IPS-15b (cell line): ENCODE results near the gene SS18L1.

Experiments
- H3K27me3 ChIP-seq: one replicate; pipeline ENCODE4 v1.6.1; 2013; ENCODE audit warnings: low read length; ENCODE audit not compliant: control insufficient read depth, insufficient read depth
- H3K36me3 ChIP-seq: one replicate; pipeline ENCODE4 v1.6.1; 2013; ENCODE audit warnings: low read length; ENCODE audit not compliant: control insufficient read depth, insufficient read depth
- H3K4me1 ChIP-seq: one replicate; pipeline ENCODE4 v1.6.1; 2013; ENCODE audit warnings: mild to moderate bottlenecking, low read length; ENCODE audit not compliant: control insufficient read depth, insufficient read depth
- H3K4me3 ChIP-seq: one replicate; pipeline ENCODE4 v1.5.1; 2013; ENCODE audit warnings: low read depth, low read length
- H3K9ac ChIP-seq: one replicate; pipeline ENCODE4 v1.6.1; 2013; ENCODE audit warnings: low read depth, mild to moderate bottlenecking, low read length
- H3K9me3 ChIP-seq: one replicate; pipeline ENCODE4 v1.6.1; 2013; ENCODE audit warnings: mild to moderate bottlenecking, low read length; ENCODE audit not compliant: control insufficient read depth, insufficient read depth

Gene SS18L1

GRCh38 chr20:62225026-62225425 lies 81.5 kb downstream of the SS18L1 start:
- Histone ChIP-seq H3K4me3 (no peak overlapping the region), H3K27me3 (peaks cover 19% of the 10 kb centered on the region), H3K4me1 (no peaks in the 10 kb centered on the region)

GRCh38 chr20:62225820-62226635 lies 82.5 kb downstream of the SS18L1 start:
- Histone ChIP-seq H3K27me3 (peaks cover 13% of the 10 kb centered on the region), H3K36me3 (no peaks in the 10 kb centered on the region), H3K4me3 (no peak overlapping the region), H3K4me1 (no peaks in the 10 kb centered on the region), H3K9ac (no peak overlapping the region), H3K9me3 (no peaks in the 10 kb centered on the region)

More at GRCh38 chr20:62225026-62225425, 81.5 kb downstream of the SS18L1 start:
- no peak overlapping the region for H3K9ac ChIP-seq
- no peaks in the 10 kb centered on the region for H3K36me3 ChIP-seq
- no peaks in the 10 kb centered on the region for H3K9me3 ChIP-seq

GRCh38 chr20:62226707-62227590 lies 83.4 kb downstream of the SS18L1 start:
- Histone ChIP-seq H3K9me3 (no peaks in the 10 kb centered on the region), H3K4me1 (no peaks in the 10 kb centered on the region), H3K27me3 (peaks cover 4% of the 10 kb centered on the region), H3K4me3 (no peak overlapping the region), H3K9ac (no peak overlapping the region), H3K36me3 (no peaks in the 10 kb centered on the region)

GRCh38 chr20:62227591-62227976 lies 84.0 kb downstream of the SS18L1 start:
- Histone ChIP-seq H3K36me3 (no peaks in the 10 kb centered on the region), H3K27me3 (no peaks in the 10 kb centered on the region), H3K4me1 (no peaks in the 10 kb centered on the region), H3K9ac (no peak overlapping the region), H3K9me3 (no peaks in the 10 kb centered on the region), H3K4me3 (no peak overlapping the region)

GRCh38 chr20:62227977-62228958 lies 84.7 kb downstream of the SS18L1 start:
- H3K4me3 ChIP-seq: no peak overlapping the region
- no peaks in the 10 kb centered on the region for H3K27me3 ChIP-seq
- H3K4me1 ChIP-seq: no peaks in the 10 kb centered on the region
- H3K9ac ChIP-seq: no peak overlapping the region
- no peaks in the 10 kb centered on the region for H3K9me3 ChIP-seq
- no peaks in the 10 kb centered on the region for H3K36me3 ChIP-seq

- Histone ChIP-seq H3K4me3 (no peak overlapping the region), H3K9ac (no peak overlapping the region), H3K27me3 (no peaks in the 10 kb centered on the region), H3K9me3 (no peaks in the 10 kb centered on the region), H3K36me3 (no peaks in the 10 kb centered on the region), H3K4me1 (no peaks in the 10 kb centered on the region)
Measured at GRCh38 chr20:62228982-62229545, 85.5 kb downstream of the SS18L1 start.

- no peaks in the 10 kb centered on the region for H3K27me3 ChIP-seq
- no peaks in the 10 kb centered on the region for H3K36me3 ChIP-seq
- H3K9ac ChIP-seq: no peak overlapping the region
- H3K4me3 ChIP-seq: no peak overlapping the region
- no peaks in the 10 kb centered on the region for H3K4me1 ChIP-seq
- no peaks in the 10 kb centered on the region for H3K9me3 ChIP-seq
Measured at GRCh38 chr20:62229667-62230066, 86.1 kb downstream of the SS18L1 start.

- H3K4me3 ChIP-seq: no peak overlapping the region
- no peak overlapping the region for H3K9ac ChIP-seq
- no peaks in the 10 kb centered on the region for H3K4me1 ChIP-seq
- no peaks in the 10 kb centered on the region for H3K9me3 ChIP-seq
- H3K27me3 ChIP-seq: no peaks in the 10 kb centered on the region
- H3K36me3 ChIP-seq: no peaks in the 10 kb centered on the region
Measured at GRCh38 chr20:62230276-62230675, 86.7 kb downstream of the SS18L1 start.

- no peaks in the 10 kb centered on the region for H3K4me1 ChIP-seq
- H3K9me3 ChIP-seq: no peaks in the 10 kb centered on the region
- H3K27me3 ChIP-seq: no peaks in the 10 kb centered on the region
- H3K4me3 ChIP-seq: no peak overlapping the region
- H3K36me3 ChIP-seq: no peaks in the 10 kb centered on the region
- no peak overlapping the region for H3K9ac ChIP-seq
Measured at GRCh38 chr20:62230696-62231095, 87.1 kb downstream of the SS18L1 start.

GRCh38 chr20:62231292-62231691 lies 87.7 kb downstream of the SS18L1 start:
- Histone ChIP-seq H3K4me1 (no peaks in the 10 kb centered on the region), H3K36me3 (no peaks in the 10 kb centered on the region), H3K4me3 (no peak overlapping the region), H3K27me3 (no peaks in the 10 kb centered on the region), H3K9me3 (no peaks in the 10 kb centered on the region), H3K9ac (no peak overlapping the region)
